B cell (primary cell): Measurements from ENCODE around the gene CYP2D6. TPM values are rescaled to one million over a fixed set of nuclear protein-coding genes. Genes with fewer than 3 reads are reported as not detected.

Experiments
- ATAC-seq: fragments of 200-7000 bp; cut with Tn5 transposase; one replicate; pipeline ENCODE4 v1.10.0; 2021; ENCODE audit warnings: low read depth, mild to moderate bottlenecking, moderate number of reproducible peaks, moderate library complexity
- CTCF ChIA-PET: fragments of 350-600 bp; sonication (Branson Sonifier 250); formaldehyde crosslinking; loops from one replicate; lab custom pipeline; 2021; ENCODE audit warnings: antibody characterized with exemption, inconsistent platforms; lab: Charles Lee
- POLR2A ChIA-PET: fragments of 350-600 bp; sonication (Branson Sonifier 250); formaldehyde crosslinking; loops from one replicate; lab custom pipeline; 2021; ENCODE audit warnings: antibody characterized with exemption; lab: Charles Lee
- DNase-seq: peaks from one replicate; pipeline ENCODE4 v3.0.0; 2013
- H2AFZ ChIP-seq: 2 replicates; pipeline ENCODE4 v1.6.1; 2012; ENCODE audit warnings: mild to moderate bottlenecking, low read depth, low read length; ENCODE audit not compliant: insufficient read depth, poor library complexity, severe bottlenecking
- H3K27ac ChIP-seq, 2 donors: 1 replicate in 1 of 2; 2 replicates in 1 of 2; pipeline ENCODE4 v1.5.1; 2012 to 2013; ENCODE audit warnings: low read length in 2 of 2, mild to moderate bottlenecking in 2 of 2, moderate library complexity in 1 of 2
- H3K27me3 ChIP-seq, 4 experiments: fragments of 200-600 bp in 1 of 4; sonication (generic) in 1 of 4; replicated peaks in 1 of 4; 1 replicate in 2 of 4; 2 replicates in 2 of 4; pipeline versions ENCODE4 v1.6.1 to v1.7.0; 2013 to 2016; ENCODE audit warnings: low read length in 3 of 4, mild to moderate bottlenecking in 2 of 4, mixed read lengths in 1 of 4, moderate library complexity in 1 of 4; ENCODE audit not compliant: insufficient read depth in 4 of 4, control insufficient read depth in 3 of 4; ENCODE audit errors: control extremely low read depth in 1 of 4
- H3K36me3 ChIP-seq, 2 experiments: replicated peaks in 1 of 2; 1 replicate in 1 of 2; 2 replicates in 1 of 2; pipeline versions ENCODE4 v1.6.1 to v1.7.1; 2013; ENCODE audit warnings: low read length in 1 of 2; ENCODE audit not compliant: insufficient read depth in 2 of 2, control insufficient read depth in 1 of 2; ENCODE audit errors: control extremely low read depth in 1 of 2, extremely low read depth in 1 of 2
- H3K4me1 ChIP-seq, 2 donors: fragments of 200-600 bp in 1 of 2; sonication (generic) in 1 of 2; 1 replicate in 1 of 2; 2 replicates in 1 of 2; pipeline versions ENCODE4 v1.5.1 to v1.6.1; 2013 to 2017; ENCODE audit warnings: low read length in 2 of 2; ENCODE audit not compliant: control insufficient read depth in 2 of 2, insufficient read depth in 2 of 2
- H3K4me2 ChIP-seq: replicated peaks from 2 replicates; pipeline ENCODE3; 2012; ENCODE audit warnings: mild to moderate bottlenecking, low read depth, low read length; ENCODE audit not compliant: poor library complexity, severe bottlenecking
- H3K4me3 ChIP-seq, 5 experiments: fragments of 200-600 bp in 1 of 5; sonication (generic) in 1 of 5; 1 replicate in 3 of 5; 2 replicates in 2 of 5; pipeline versions ENCODE4 v1.5.1 to v1.7.0; 2011 to 2016; ENCODE audit warnings: low read length in 4 of 5, mild to moderate bottlenecking in 4 of 5, low read depth in 2 of 5, control low read depth in 1 of 5, moderate library complexity in 1 of 5; ENCODE audit not compliant: insufficient read depth in 1 of 5; ENCODE audit errors: control extremely low read depth in 1 of 5, extremely low read depth in 1 of 5
- H3K79me2 ChIP-seq: fragments of 200-600 bp; sonication (generic); one replicate; pipeline ENCODE4 v1.6.0; 2016; ENCODE audit warnings: low read length; ENCODE audit not compliant: control insufficient read depth, insufficient read depth
- H3K9ac ChIP-seq: fragments of 200-600 bp; sonication (generic); 2 replicates; pipeline ENCODE4 v1.6.1; 2017; ENCODE audit warnings: mild to moderate bottlenecking, low read length, moderate library complexity
- H3K9me3 ChIP-seq, 3 donors: one replicate each; pipeline versions ENCODE4 v1.6.1 to v1.7.1; 2013; ENCODE audit warnings: low read length in 2 of 3; ENCODE audit not compliant: control insufficient read depth in 2 of 3, insufficient read depth in 1 of 3; ENCODE audit errors: control extremely low read depth in 1 of 3
- H4K20me1 ChIP-seq: 2 replicates; pipeline ENCODE4 v1.6.0; 2012; ENCODE audit warnings: mild to moderate bottlenecking, low read length; ENCODE audit not compliant: insufficient read depth, control insufficient read depth, poor library complexity, severe bottlenecking
- H3K27ac Mint-ChIP-seq: one replicate; pipeline ENCODE4 v1.8.0; 2021; ENCODE audit warnings: mixed read lengths
- H3K27me3 Mint-ChIP-seq: one replicate; pipeline ENCODE4 v1.8.0; 2021; ENCODE audit warnings: mixed read lengths
- H3K4me1 Mint-ChIP-seq: one replicate; pipeline ENCODE4 v1.8.0; 2021; ENCODE audit warnings: mixed read lengths
- H3K4me3 Mint-ChIP-seq: one replicate; pipeline ENCODE4 v1.8.0; 2021; ENCODE audit warnings: mixed read lengths
- H3K9me3 Mint-ChIP-seq: one replicate; pipeline ENCODE4 v1.8.0; 2022; ENCODE audit warnings: mixed read lengths; ENCODE audit not compliant: insufficient read depth
- EZH2 ChIP-seq: IDR thresholded peaks from 2 replicates; pipeline ENCODE4 v1.6.1; 2012; ENCODE audit warnings: borderline replicate concordance, low read depth, mild to moderate bottlenecking, moderate library complexity, low read length; ENCODE audit not compliant: insufficient read depth, poor library complexity, severe bottlenecking
- WGBS: methylation state at CpG from one replicate; pipeline ENCODE4 v1.1.5; 2013; ENCODE audit warnings: missing lambda C conversion rate; ENCODE audit not compliant: insufficient coverage; 5-methylcytosine and 5-hydroxymethylcytosine counted together
- intact Hi-C: fragments of 100-400 bp; cut with micrococcal nuclease; formaldehyde crosslinking; loops from one replicate; pipeline ENCODE4 v1.10.0; 2022
- polyA plus RNA-seq: library from polyadenylated mRNA; depleted of rRNA; stranded (reverse); fragments of >200 nt; gene quantifications from 2 replicates; pipeline ENCODE4 v1.2.3, GENCODE V29; 2012
- total RNA-seq, 2 donors: library from RNA; stranded (reverse); fragments of 120-200 nt in 1 of 2; gene quantifications; 1 replicate in 1 of 2; 2 replicates in 1 of 2; pipeline versions ENCODE4 v1.2.3 to v1.2.4, GENCODE V29; 2013 to 2022
- TF ChIP-seq, protein P1 (sequence below): fragments of 200-600 bp; IDR thresholded peaks from one replicate; pipeline ENCODE4 v1.8.0; 2022; ENCODE audit warnings: antibody characterized with exemption, mild to moderate bottlenecking

The CYP2D6 gene
- total and polyA plus RNA-seq, 2 donors (not counting 1 experiment from before 2014, with no cell fraction given), result 3.1 to 3.9 TPM

DNA sequence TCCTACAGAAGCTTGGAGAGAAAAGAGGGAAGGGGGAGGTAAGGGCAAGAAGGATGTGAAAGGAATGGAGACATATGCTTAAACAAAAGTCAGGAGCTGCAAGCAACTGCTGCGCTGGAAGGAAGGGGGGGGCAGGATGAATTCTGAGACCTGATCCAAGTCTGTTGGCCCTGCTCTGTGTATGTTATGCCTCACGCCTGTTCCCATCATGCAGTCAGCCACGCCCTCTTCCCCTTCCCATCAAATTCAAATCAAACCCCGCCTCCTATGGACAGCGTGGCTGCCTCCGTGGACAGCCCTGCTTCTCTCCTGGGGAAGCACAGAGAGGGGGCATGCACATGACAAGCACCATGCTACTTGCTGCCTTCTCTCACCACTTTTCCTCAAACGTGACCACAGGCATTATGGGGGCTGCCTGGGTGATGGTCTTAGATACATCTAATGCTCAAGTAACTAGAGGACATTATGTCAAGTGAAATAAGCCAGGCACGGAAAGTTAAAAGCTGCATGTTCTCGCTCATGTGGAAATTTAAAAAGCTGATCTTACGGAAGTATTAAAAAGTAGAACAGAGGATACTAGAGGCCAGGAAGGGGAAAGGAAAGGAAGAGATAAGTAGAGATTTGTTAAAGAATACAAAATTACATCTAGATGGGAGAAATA is 45.8 kb upstream of the CYP2D6 start:
- no peaks in the 10 kb centered on the region for H3K9me3 Mint-ChIP-seq
- POLR2A ChIA-PET, result no interaction called here
- Histone ChIP-seq H2AFZ (no peak overlapping the region), H3K27ac (no peak overlapping the region), H3K9ac (no peak overlapping the region), H3K4me2 (no peak overlapping the region), H4K20me1 (peaks cover 35% of the 10 kb centered on the region), H3K36me3 (peaks cover 0 to 27% of the 10 kb centered on the region in 2 experiments), H3K4me3 (no peak overlapping the region), H3K27me3 (no peaks in the 10 kb centered on the region), H3K4me1 (peaks cover 12 to 18% of the 10 kb centered on the region in 2 donors), H3K9me3 (no peaks in the 10 kb centered on the region), H3K79me2 (peaks cover 18% of the 10 kb centered on the region)
- TF ChIP-seq, protein P1, sequence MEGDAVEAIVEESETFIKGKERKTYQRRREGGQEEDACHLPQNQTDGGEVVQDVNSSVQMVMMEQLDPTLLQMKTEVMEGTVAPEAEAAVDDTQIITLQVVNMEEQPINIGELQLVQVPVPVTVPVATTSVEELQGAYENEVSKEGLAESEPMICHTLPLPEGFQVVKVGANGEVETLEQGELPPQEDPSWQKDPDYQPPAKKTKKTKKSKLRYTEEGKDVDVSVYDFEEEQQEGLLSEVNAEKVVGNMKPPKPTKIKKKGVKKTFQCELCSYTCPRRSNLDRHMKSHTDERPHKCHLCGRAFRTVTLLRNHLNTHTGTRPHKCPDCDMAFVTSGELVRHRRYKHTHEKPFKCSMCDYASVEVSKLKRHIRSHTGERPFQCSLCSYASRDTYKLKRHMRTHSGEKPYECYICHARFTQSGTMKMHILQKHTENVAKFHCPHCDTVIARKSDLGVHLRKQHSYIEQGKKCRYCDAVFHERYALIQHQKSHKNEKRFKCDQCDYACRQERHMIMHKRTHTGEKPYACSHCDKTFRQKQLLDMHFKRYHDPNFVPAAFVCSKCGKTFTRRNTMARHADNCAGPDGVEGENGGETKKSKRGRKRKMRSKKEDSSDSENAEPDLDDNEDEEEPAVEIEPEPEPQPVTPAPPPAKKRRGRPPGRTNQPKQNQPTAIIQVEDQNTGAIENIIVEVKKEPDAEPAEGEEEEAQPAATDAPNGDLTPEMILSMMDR, result no peak
- TF ChIP-seq EZH2, result no peak
- no peak for DNase-seq
- WGBS, result 98% methylated on average over 6 of the region's 10 CpGs
- no peak for ATAC-seq
- CTCF ChIA-PET, result interaction anchor here (2.2 kb wide), 1 partner anchor 268 kb away, joined by 6 read pairs; no protein-coding TSS in a partner anchor
- H3K4me1 Mint-ChIP-seq, result peaks cover 33% of the 10 kb centered on the region
- intact Hi-C loops, result no loop called here
- no peak overlapping the region for H3K27ac Mint-ChIP-seq
- no peaks in the 10 kb centered on the region for H3K27me3 Mint-ChIP-seq
- H3K4me3 Mint-ChIP-seq, result no peak overlapping the region

DNA sequence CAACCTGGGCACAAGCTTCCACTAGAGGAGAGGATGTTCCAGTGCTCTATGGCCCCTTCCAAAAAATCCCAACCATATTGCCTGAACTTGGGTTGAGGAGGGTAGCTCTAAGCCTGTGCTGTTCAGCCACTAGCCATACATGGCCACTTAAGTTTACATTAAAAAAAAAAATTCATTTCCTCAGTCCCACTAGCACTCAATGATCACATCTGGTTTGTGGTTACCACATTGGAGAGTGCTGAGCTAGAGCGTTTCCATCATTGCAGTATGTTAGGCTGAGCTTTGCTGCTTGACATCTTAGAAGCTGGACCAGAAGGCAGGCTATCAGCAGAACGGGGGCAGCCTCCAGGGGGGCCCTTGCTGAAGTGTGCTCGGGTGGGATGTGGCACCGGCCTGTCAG is 43.5 kb upstream of the CYP2D6 start:
- Mint-ChIP-seq H3K4me3 (no peak overlapping the region), H3K9me3 (no peaks in the 10 kb centered on the region), H3K27me3 (no peaks in the 10 kb centered on the region), H3K4me1 (peaks cover 31% of the 10 kb centered on the region), H3K27ac (peak overlapping the region; percentile 12)
- ATAC-seq (no peak), DNase-seq (no peak)
- no peak overlapping the region for H2AFZ ChIP-seq
- H3K79me2 ChIP-seq, result peaks cover 33% of the 10 kb centered on the region
- intact Hi-C loops, result no loop called here
- peaks cover 12 to 27% of the 10 kb centered on the region in 2 donors for H3K4me1 ChIP-seq
- H3K27me3 ChIP-seq, result no peaks in the 10 kb centered on the region
- CTCF ChIA-PET, result interaction anchor here (1.0 to 9.0 kb wide), 3 partner anchors 92 to 270 kb away, joined by 5 to 131 read pairs (median 76); partner anchors contain the start of gene NFAM1
- peaks cover 3 to 40% of the 10 kb centered on the region in 2 experiments for H3K36me3 ChIP-seq
- H3K9ac ChIP-seq, result no peak overlapping the region
- WGBS, result 59% methylated on average over 4 of the region's 4 CpGs
- no peak overlapping the region for H3K4me3 ChIP-seq
- H3K27ac ChIP-seq, result peak overlapping the region in 1 of 2 donors; percentile 15
- POLR2A ChIA-PET, result no interaction called here
- no peak overlapping the region for H3K4me2 ChIP-seq
- peaks cover 34% of the 10 kb centered on the region for H4K20me1 ChIP-seq
- TF ChIP-seq, protein P1, result no peak
- TF ChIP-seq EZH2, result no peak
- no peaks in the 10 kb centered on the region for H3K9me3 ChIP-seq
